ENCODE results near the gene PRKG1.

PRKG1 gene

DNA sequence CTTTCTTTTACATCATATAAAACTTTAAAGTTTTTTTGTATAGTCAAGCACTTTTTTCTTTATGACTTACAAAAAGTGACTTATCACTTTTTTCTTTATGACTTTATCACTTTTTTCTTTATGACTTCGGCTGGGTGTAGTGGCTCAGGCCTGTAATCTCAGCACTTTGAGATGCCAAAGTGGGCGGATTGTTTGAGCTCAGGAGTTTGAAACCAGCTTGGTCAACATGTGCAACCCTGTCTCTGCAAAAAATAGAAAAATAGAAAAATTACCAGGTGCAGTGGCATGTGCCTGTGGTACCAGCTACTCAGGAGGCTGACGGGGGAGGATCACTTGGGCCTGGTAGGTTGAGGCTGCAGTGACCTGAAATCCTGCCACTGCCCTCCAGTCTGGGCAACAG, 733.9 kb downstream of the PRKG1 start:
- no peak for TF ChIP-seq EZH2phosphoT487 (IDR thresholded peaks at IDR 0.05; ENCODE audit: borderline replicate concordance, low read length)
- TF ChIP-seq, protein P1, sequence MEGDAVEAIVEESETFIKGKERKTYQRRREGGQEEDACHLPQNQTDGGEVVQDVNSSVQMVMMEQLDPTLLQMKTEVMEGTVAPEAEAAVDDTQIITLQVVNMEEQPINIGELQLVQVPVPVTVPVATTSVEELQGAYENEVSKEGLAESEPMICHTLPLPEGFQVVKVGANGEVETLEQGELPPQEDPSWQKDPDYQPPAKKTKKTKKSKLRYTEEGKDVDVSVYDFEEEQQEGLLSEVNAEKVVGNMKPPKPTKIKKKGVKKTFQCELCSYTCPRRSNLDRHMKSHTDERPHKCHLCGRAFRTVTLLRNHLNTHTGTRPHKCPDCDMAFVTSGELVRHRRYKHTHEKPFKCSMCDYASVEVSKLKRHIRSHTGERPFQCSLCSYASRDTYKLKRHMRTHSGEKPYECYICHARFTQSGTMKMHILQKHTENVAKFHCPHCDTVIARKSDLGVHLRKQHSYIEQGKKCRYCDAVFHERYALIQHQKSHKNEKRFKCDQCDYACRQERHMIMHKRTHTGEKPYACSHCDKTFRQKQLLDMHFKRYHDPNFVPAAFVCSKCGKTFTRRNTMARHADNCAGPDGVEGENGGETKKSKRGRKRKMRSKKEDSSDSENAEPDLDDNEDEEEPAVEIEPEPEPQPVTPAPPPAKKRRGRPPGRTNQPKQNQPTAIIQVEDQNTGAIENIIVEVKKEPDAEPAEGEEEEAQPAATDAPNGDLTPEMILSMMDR (IDR thresholded peaks at IDR 0.05; ENCODE audit: low read depth, low read length, poor library complexity, severe bottlenecking): no peak
- H4K20me1 ChIP-seq (ENCODE audit: control insufficient read depth, insufficient read depth, low read depth, low read length): no peaks in the 10 kb centered on the region
- no peaks in the 10 kb centered on the region for H3K36me3 ChIP-seq (ENCODE audit: control insufficient read depth, low read length)
- H3K9me2 ChIP-seq (replicated peaks; ENCODE audit: control insufficient read depth, low read length): no peaks in the 10 kb centered on the region
- no peak overlapping the region for H3K27ac ChIP-seq (ENCODE audit: low read depth, low read length)
- H3K4me1 ChIP-seq (ENCODE audit: control insufficient read depth, low read length): no peaks in the 10 kb centered on the region
- no peak overlapping the region for H3K4me3 ChIP-seq (ENCODE audit: low read length)
- no peaks in the 10 kb centered on the region for H3F3A ChIP-seq (ENCODE audit: control insufficient read depth, insufficient read depth)
- H3K9me3 ChIP-seq (ENCODE audit: control insufficient read depth, insufficient read depth, low read length): no peaks in the 10 kb centered on the region
- H3K79me2 ChIP-seq (ENCODE audit: control insufficient read depth, low read length): no peaks in the 10 kb centered on the region
- no peaks in the 10 kb centered on the region for H3K27me3 ChIP-seq (ENCODE audit: control insufficient read depth, low read length)
- H3K4me2 ChIP-seq (ENCODE audit: low read length): no peak overlapping the region

DNA sequence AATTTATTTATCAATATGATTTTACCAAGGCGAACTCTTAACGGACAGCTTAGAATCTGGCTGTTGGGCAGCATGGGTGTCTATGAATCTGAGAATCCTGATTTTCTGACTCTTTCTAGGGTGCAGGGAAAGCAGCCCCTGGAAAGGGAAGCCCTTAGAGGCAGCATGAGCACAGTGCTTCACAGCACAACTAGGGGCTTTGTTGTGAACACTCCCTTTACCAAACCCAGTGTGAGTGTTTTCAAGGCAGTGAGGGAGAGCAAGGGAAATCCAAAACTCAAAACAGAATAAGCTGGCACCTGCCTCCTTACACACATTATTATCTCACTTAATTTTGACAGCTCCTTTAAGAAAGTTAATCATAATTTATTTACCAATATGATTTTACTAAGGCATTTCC, 741.4 kb downstream of the PRKG1 start:
- no peaks in the 10 kb centered on the region for H3K9me2 ChIP-seq (replicated peaks; ENCODE audit: control insufficient read depth, low read length)
- no peak overlapping the region for H3K4me2 ChIP-seq (ENCODE audit: low read length)
- no peaks in the 10 kb centered on the region for H3K27me3 ChIP-seq (ENCODE audit: control insufficient read depth, low read length)
- H3K9me3 ChIP-seq (ENCODE audit: control insufficient read depth, insufficient read depth, low read length): no peaks in the 10 kb centered on the region
- no peak overlapping the region for H3K27ac ChIP-seq (ENCODE audit: low read depth, low read length)
- H3K79me2 ChIP-seq (ENCODE audit: control insufficient read depth, low read length): no peaks in the 10 kb centered on the region
- TF ChIP-seq, protein P1 (IDR thresholded peaks at IDR 0.05; ENCODE audit: low read depth, low read length, poor library complexity, severe bottlenecking): no peak
- no peak for TF ChIP-seq EZH2phosphoT487 (IDR thresholded peaks at IDR 0.05; ENCODE audit: borderline replicate concordance, low read length)
- H4K20me1 ChIP-seq (ENCODE audit: control insufficient read depth, insufficient read depth, low read depth, low read length): no peaks in the 10 kb centered on the region
- H3F3A ChIP-seq (ENCODE audit: control insufficient read depth, insufficient read depth): no peaks in the 10 kb centered on the region
- no peaks in the 10 kb centered on the region for H3K36me3 ChIP-seq (ENCODE audit: control insufficient read depth, low read length)
- no peaks in the 10 kb centered on the region for H3K4me1 ChIP-seq (ENCODE audit: control insufficient read depth, low read length)
- no peak overlapping the region for H3K4me3 ChIP-seq (ENCODE audit: low read length)

DNA sequence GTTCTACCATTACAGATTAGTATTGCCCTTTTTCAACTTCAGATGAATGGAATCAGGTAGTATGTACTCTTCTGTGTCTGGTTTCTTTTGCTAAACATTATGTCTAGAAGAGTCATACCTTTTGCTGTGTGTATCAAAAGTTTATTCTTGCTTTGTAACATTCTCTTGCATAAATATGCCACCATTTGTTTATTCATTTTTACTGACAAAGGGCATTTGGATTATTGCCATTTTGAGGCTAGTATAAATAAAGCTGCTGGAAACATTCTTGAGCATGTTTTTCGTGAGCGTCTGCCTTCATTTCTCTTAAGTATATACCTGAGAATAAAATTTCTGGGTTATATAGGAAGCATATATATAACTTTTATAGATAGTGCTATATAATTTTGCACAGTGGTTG, 746.8 kb downstream of the PRKG1 start:
- no peaks in the 10 kb centered on the region for H3K4me1 ChIP-seq (ENCODE audit: control insufficient read depth, low read length)
- H3K36me3 ChIP-seq (ENCODE audit: control insufficient read depth, low read length): no peaks in the 10 kb centered on the region
- H3K9me3 ChIP-seq (ENCODE audit: control insufficient read depth, insufficient read depth, low read length): no peaks in the 10 kb centered on the region
- no peaks in the 10 kb centered on the region for H3K79me2 ChIP-seq (ENCODE audit: control insufficient read depth, low read length)
- H4K20me1 ChIP-seq (ENCODE audit: control insufficient read depth, insufficient read depth, low read depth, low read length): no peaks in the 10 kb centered on the region
- no peaks in the 10 kb centered on the region for H3F3A ChIP-seq (ENCODE audit: control insufficient read depth, insufficient read depth)
- no peak overlapping the region for H3K4me2 ChIP-seq (ENCODE audit: low read length)
- no peak overlapping the region for H3K27ac ChIP-seq (ENCODE audit: low read depth, low read length)
- TF ChIP-seq, protein P1 (IDR thresholded peaks at IDR 0.05; ENCODE audit: low read depth, low read length, poor library complexity, severe bottlenecking): no peak
- TF ChIP-seq EZH2phosphoT487 (IDR thresholded peaks at IDR 0.05; ENCODE audit: borderline replicate concordance, low read length): no peak
- H3K27me3 ChIP-seq (ENCODE audit: control insufficient read depth, low read length): no peaks in the 10 kb centered on the region
- H3K9me2 ChIP-seq (replicated peaks; ENCODE audit: control insufficient read depth, low read length): no peaks in the 10 kb centered on the region
- H3K4me3 ChIP-seq (ENCODE audit: low read length): no peak overlapping the region

DNA sequence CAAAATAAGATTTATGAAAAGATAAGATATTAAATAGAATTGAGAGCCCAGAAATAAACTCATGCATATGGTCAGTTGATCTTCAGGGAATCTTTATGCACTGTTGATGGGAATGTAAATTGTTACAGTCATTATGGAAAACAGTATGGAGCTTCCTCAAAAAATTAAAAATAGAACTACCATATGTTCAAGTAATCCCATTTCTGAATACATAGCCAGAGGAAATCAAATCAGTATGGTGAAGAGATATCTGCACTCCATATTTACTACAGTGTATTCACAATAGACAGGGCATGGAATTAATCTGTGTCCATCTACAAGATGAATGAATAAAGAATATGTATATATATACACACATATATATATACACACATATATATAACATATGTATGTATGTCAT, 747.5 kb downstream of the PRKG1 start:
- H3K4me2 ChIP-seq (ENCODE audit: low read length): no peak overlapping the region
- H3K79me2 ChIP-seq (ENCODE audit: control insufficient read depth, low read length): no peaks in the 10 kb centered on the region
- no peaks in the 10 kb centered on the region for H3F3A ChIP-seq (ENCODE audit: control insufficient read depth, insufficient read depth)
- no peaks in the 10 kb centered on the region for H3K9me2 ChIP-seq (replicated peaks; ENCODE audit: control insufficient read depth, low read length)
- H3K36me3 ChIP-seq (ENCODE audit: control insufficient read depth, low read length): no peaks in the 10 kb centered on the region
- H3K27me3 ChIP-seq (ENCODE audit: control insufficient read depth, low read length): no peaks in the 10 kb centered on the region
- H3K9me3 ChIP-seq (ENCODE audit: control insufficient read depth, insufficient read depth, low read length): no peaks in the 10 kb centered on the region
- no peak overlapping the region for H3K27ac ChIP-seq (ENCODE audit: low read depth, low read length)
- H3K4me1 ChIP-seq (ENCODE audit: control insufficient read depth, low read length): no peaks in the 10 kb centered on the region
- H4K20me1 ChIP-seq (ENCODE audit: control insufficient read depth, insufficient read depth, low read depth, low read length): no peaks in the 10 kb centered on the region
- no peak for TF ChIP-seq EZH2phosphoT487 (IDR thresholded peaks at IDR 0.05; ENCODE audit: borderline replicate concordance, low read length)
- TF ChIP-seq, protein P1 (IDR thresholded peaks at IDR 0.05; ENCODE audit: low read depth, low read length, poor library complexity, severe bottlenecking): no peak
- no peak overlapping the region for H3K4me3 ChIP-seq (ENCODE audit: low read length)
